ENCODE data around the gene URB1.

The URB1 gene

DNA sequence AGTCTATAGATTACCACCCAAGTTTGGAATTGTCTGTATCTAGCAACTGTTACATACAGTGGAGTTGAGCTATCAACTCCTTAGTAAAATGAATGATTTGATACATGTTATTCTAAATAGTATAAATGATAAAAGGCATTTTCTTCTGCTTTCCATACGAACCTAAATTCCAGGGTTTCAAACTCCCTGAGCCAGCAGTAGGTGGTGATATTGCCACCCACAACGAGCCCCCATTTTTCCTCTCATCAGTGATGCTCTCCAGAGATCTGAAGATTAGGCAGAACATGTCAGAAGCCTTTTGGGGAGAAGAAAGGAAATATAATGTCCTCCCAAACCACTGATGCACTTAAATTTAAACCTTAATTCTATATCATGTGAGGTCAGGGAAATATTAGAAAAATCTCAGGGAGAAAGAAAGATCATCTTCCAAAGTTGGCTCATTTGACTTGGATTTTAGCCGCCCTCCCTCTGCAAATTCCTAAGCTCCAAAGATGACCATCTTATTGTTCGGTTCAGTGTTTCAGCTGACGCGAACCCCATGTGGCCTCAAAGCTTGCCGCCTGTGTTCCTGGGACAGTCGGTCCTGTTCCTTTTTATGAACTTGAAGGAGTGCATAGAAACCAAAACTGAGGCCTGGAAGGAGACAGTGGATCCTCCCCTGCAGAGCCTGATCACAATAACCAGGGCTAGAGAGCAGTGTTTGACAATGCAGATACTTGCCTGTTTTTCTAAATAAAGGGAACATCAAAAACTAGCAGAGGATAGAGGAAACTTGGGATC, 22.0 kb upstream of the URB1 start:
- TF ChIP-seq, protein P1, sequence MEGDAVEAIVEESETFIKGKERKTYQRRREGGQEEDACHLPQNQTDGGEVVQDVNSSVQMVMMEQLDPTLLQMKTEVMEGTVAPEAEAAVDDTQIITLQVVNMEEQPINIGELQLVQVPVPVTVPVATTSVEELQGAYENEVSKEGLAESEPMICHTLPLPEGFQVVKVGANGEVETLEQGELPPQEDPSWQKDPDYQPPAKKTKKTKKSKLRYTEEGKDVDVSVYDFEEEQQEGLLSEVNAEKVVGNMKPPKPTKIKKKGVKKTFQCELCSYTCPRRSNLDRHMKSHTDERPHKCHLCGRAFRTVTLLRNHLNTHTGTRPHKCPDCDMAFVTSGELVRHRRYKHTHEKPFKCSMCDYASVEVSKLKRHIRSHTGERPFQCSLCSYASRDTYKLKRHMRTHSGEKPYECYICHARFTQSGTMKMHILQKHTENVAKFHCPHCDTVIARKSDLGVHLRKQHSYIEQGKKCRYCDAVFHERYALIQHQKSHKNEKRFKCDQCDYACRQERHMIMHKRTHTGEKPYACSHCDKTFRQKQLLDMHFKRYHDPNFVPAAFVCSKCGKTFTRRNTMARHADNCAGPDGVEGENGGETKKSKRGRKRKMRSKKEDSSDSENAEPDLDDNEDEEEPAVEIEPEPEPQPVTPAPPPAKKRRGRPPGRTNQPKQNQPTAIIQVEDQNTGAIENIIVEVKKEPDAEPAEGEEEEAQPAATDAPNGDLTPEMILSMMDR (IDR thresholded peaks at IDR 0.05; ENCODE audit: extremely low read depth, missing control alignments), result no peak
- DNase-seq (ENCODE audit: low spot score), result no peak

DNA sequence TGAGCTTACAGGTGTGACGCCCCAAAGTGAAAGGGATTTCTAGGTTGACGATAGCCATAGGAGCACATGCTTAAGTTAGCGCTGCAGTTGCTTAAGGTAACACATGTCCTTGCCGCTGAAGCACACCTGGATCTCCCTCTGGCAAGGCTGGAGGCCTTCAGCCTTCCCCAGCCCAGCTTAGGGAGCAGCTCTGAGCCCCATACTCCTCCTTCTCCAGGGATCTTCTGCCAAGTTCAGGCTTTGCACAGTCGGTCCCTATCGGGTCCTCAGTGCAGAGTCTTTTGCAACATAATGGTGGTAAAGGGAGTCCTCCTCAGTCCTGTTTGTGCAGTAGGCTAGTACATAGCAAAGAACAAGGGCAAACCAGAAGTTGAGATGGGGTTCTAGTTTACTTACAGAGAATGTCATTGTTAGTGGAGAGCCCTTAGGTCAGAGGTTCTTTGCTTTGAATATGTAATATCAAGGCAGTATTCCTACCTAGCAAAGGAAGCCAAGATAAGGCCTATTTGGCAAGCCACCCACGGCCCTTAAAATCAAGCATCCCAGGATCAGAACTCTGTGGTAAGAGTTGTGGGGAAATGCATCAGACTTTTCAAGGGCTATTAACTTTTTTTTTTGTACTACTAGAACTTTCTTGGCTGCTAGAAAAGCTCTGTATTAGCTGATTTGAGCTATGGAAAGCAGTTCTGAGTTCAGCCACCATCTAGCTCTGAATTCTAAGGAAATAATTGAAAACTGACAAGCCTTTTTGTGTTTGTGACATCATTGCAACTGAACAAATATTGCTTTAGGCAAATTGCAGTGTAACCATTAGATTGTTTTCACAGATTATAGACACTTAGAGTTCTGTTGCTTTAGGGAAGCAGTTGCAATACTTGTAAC, 21.1 kb upstream of the URB1 start:
- no peak for DNase-seq (ENCODE audit: low spot score)

DNA sequence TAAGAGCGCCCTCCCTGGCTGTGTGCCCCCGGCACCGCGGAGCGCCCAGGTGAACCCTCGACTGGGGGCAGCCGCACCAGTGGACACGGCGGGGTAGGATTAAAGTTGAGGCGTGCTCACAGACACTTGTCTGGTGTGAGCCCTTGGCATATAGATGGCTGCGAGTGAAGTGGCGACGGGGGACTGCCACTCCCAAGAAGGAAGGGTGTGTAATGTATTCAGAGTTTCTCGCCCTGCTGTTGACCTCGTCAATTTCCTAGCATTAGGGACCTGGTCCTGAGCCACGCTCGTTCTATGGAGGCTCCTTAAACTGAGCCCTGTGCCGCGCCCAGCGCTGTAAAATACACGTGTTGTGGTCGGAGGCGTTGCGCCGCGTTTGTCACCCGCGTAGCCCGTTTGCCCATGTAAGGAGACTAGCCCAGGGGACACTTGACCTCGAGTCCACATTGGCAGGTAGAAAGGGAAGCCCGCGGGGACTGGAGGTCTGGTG, 20.2 kb upstream of the URB1 start:
- TF ChIP-seq, protein P1 (IDR thresholded peaks at IDR 0.05; ENCODE audit: extremely low read depth, missing control alignments), result no peak
- DNase-seq (ENCODE audit: low spot score), result no peak

More for the DNA sequence above, 21.1 kb upstream of the URB1 start:
- TF ChIP-seq, protein P1 (IDR thresholded peaks at IDR 0.05; ENCODE audit: extremely low read depth, missing control alignments), result no peak

DNA sequence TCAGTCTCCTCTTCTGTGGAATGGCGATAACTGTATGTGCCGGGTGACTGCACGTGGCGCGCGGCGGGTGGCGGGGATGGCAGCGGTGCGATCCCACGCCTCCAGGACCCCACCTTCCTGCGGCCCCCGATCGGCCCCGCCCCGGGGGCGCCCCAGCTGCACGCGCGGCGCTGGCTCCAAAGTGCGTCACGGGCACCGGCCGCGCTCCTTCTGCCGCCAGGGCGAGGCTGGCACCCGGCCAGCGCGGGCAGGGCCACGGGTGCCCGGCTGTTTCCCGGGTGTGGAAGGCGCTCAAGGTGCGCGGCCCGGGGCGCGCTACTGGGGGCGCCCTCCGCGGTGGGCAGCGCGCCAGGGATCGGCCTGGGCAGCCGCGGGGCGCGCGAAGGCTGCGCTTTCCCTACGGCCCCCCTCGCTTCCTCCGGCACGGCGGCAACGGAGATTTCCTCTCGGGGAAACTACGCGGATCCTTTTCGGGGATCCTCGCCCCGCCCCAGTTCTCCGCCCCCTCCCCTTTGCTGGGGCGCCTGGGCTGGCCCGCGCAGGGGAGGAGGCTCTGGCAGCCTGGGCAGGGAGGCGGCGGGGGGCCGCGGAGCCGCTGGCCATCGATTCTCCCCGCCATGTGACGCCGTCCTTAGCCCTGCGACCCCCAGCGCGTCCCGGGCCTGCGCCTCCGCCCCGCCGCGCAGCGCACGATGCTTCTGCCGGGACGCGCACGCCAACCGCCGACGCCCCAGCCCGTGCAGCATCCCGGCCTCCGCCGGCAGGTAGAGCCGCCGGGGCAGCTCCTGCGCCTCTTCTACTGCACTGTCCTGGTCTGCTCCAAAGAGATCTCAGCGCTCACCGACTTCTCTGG, 19.6 kb upstream of the URB1 start, which contains the start of gene EVA1C:
Gene EVA1C, plus strand, starts transcription at position 545 of the 853 bp plus-strand sequence. Its CDS starts 148 bp downstream, at position 693.
- no peak for DNase-seq (ENCODE audit: low spot score)
- TF ChIP-seq, protein P1 (IDR thresholded peaks at IDR 0.05; ENCODE audit: extremely low read depth, missing control alignments), result no peak

DNA sequence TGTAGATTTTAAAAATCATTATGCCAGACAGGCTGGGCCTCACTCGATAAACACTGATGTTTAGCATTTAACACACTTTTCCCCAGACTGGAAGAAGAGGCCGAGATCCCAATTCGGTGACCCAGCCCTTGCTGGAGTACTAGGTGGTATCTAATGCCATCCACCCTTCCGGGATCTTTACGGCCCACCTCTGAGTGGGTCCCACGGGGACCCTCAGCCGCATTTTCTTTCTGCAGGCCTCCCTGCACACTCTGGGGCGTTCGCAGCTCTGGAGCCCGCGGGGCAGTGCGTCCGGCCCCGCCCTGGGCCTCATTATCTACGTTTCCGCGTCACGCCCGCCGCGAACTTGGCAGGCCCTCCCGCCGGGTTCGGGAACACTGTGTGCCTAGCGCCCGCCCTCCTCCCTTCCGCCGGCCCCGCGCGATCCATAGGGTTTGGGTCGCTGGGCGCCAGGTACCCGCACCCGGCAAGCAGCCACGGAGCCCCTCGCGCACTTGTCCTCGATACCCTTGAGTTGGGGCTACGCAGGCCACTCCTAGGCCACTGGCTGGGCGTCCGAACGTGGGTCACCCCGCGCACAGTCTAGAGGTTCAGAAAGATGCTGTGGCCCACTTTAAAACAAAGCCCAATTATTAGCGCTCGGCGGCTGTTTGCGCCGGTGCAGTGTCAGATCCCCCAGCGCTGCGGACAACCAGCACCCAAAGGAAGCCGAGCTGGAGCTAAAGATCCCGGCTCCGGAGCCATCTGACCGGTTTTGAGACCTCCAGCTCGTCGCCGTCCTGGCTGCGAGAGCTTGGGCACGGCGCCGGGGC, 18.7 kb upstream of the URB1 start:
- DNase-seq (ENCODE audit: low spot score), result no peak
- TF ChIP-seq, protein P1 (IDR thresholded peaks at IDR 0.05; ENCODE audit: extremely low read depth, missing control alignments), result no peak

DNA sequence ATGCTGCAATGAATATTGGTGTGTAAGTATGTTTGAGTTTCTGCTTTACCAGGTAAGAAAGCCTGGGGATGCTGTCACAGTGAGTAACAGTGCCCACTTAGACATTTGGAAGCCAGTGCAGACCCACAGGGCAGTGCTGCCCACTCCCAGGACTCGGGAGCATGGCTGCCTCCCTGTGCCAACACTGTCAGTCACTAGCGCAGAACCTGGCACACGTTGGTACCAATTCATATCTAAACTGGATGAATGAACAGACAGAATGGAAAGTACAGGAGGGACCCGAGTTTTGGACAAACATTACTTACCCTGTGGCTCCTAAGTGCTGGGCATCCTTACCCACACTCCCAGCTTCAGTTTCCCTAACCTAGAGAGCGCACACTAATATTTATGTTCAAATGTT, 18.1 kb upstream of the URB1 start:
- TF ChIP-seq, protein P1 (IDR thresholded peaks at IDR 0.05; ENCODE audit: extremely low read depth, missing control alignments), result no peak
- no peak for DNase-seq (ENCODE audit: low spot score)
